ENCODE measurements around the gene POU2AF1. TPM values are rescaled to one million over a fixed set of nuclear protein-coding genes. Genes with fewer than 3 reads are reported as not detected.

Gene POU2AF1
- polyA plus RNA-seq (ENCODE audit: insufficient read length in 4 of 4), result 1 to 10 TPM in 2 of 4 donors, under 1 TPM in 2; 0.59 to 1.5 (median 0.92) TPM

GRCh38 chr11:111378861-111379601 is at the start of gene POU2AF1:
TSS of gene POU2AF1 (minus strand) at chr11:111379275. CDS start at chr11:111379177, 98 bp downstream.
- no peak for DNase-seq (ENCODE audit: low read depth in 4 of 4, low spot score in 2 of 4)

- no peak for DNase-seq (ENCODE audit: low read depth in 4 of 4, low spot score in 2 of 4)
Measured at GRCh38 chr11:111428113-111428876, 49.2 kb upstream of the POU2AF1 start.

GRCh38 chr11:111427471-111427912 is 48.4 kb upstream of the POU2AF1 start:
- no peak for DNase-seq (ENCODE audit: low read depth in 4 of 4, low spot score in 2 of 4)

GRCh38 chr11:111426617-111427016 is 47.5 kb upstream of the POU2AF1 start:
- no peak for DNase-seq (ENCODE audit: low read depth in 4 of 4, low spot score in 2 of 4)

GRCh38 chr11:111423250-111423615 is 44.2 kb upstream of the POU2AF1 start:
- DNase-seq (ENCODE audit: low read depth in 4 of 4, low spot score in 2 of 4), result no peak

- DNase-seq (ENCODE audit: low read depth in 4 of 4, low spot score in 2 of 4), result no peak
Measured at GRCh38 chr11:111422494-111423249, 43.6 kb upstream of the POU2AF1 start.

GRCh38 chr11:111421251-111421650 is 42.2 kb upstream of the POU2AF1 start:
- DNase-seq (ENCODE audit: low read depth in 4 of 4, low spot score in 2 of 4), result no peak

- no peak for DNase-seq (ENCODE audit: low read depth in 4 of 4, low spot score in 2 of 4)
Measured at GRCh38 chr11:111419641-111420327, 40.7 kb upstream of the POU2AF1 start.

GRCh38 chr11:111419181-111419580 is 40.1 kb upstream of the POU2AF1 start:
- no peak for DNase-seq (ENCODE audit: low read depth in 4 of 4, low spot score in 2 of 4)

GRCh38 chr11:111418436-111418787 is 39.3 kb upstream of the POU2AF1 start:
- DNase-seq (ENCODE audit: low read depth in 4 of 4, low spot score in 2 of 4), result no peak

GRCh38 chr11:111417766-111418435 is 38.8 kb upstream of the POU2AF1 start:
- DNase-seq (ENCODE audit: low read depth in 4 of 4, low spot score in 2 of 4), result no peak

- DNase-seq (ENCODE audit: low read depth in 4 of 4, low spot score in 2 of 4), result no peak
Measured at GRCh38 chr11:111417011-111417765, 38.1 kb upstream of the POU2AF1 start.

- DNase-seq (ENCODE audit: low read depth in 4 of 4, low spot score in 2 of 4), result no peak
Measured at GRCh38 chr11:111416231-111416960, 37.3 kb upstream of the POU2AF1 start.

- no peak for DNase-seq (ENCODE audit: low read depth in 4 of 4, low spot score in 2 of 4)
Measured at GRCh38 chr11:111414936-111415335, 35.9 kb upstream of the POU2AF1 start.

- no peak for DNase-seq (ENCODE audit: low read depth in 4 of 4, low spot score in 2 of 4)
Measured at GRCh38 chr11:111414267-111414931, 35.3 kb upstream of the POU2AF1 start.

- no peak for DNase-seq (ENCODE audit: low read depth in 4 of 4, low spot score in 2 of 4)
Measured at GRCh38 chr11:111413849-111414248, 34.8 kb upstream of the POU2AF1 start.

- DNase-seq (ENCODE audit: low read depth in 4 of 4, low spot score in 2 of 4), result no peak
Measured at GRCh38 chr11:111412293-111412692, 33.2 kb upstream of the POU2AF1 start.

GRCh38 chr11:111411456-111411855 is 32.4 kb upstream of the POU2AF1 start:
- no peak for DNase-seq (ENCODE audit: low read depth in 4 of 4, low spot score in 2 of 4)

Measured in left renal cortex interstitium (tissue), 4 donors.